OCI-LY7 (cell line): Measurements from ENCODE around the gene STK38L.

Experiments
- CTCF ChIP-seq: fragments of 200-600 bp; sonication (generic); conservative IDR thresholded peaks from 2 replicates; pipeline ENCODE4 v1.5.1; 2014; ENCODE audit warnings: mild to moderate bottlenecking, antibody characterized with exemption, low read length, moderate library complexity, mixed read lengths
- EZH2phosphoT487 ChIP-seq: fragments of 200-600 bp; sonication (generic); IDR thresholded peaks from 2 replicates; pipeline ENCODE4 v1.6.1; 2018; ENCODE audit warnings: low read depth, borderline replicate concordance, mild to moderate bottlenecking, mixed run types, antibody characterized with exemption, low read length, moderate library complexity, mixed read lengths

DNA sequence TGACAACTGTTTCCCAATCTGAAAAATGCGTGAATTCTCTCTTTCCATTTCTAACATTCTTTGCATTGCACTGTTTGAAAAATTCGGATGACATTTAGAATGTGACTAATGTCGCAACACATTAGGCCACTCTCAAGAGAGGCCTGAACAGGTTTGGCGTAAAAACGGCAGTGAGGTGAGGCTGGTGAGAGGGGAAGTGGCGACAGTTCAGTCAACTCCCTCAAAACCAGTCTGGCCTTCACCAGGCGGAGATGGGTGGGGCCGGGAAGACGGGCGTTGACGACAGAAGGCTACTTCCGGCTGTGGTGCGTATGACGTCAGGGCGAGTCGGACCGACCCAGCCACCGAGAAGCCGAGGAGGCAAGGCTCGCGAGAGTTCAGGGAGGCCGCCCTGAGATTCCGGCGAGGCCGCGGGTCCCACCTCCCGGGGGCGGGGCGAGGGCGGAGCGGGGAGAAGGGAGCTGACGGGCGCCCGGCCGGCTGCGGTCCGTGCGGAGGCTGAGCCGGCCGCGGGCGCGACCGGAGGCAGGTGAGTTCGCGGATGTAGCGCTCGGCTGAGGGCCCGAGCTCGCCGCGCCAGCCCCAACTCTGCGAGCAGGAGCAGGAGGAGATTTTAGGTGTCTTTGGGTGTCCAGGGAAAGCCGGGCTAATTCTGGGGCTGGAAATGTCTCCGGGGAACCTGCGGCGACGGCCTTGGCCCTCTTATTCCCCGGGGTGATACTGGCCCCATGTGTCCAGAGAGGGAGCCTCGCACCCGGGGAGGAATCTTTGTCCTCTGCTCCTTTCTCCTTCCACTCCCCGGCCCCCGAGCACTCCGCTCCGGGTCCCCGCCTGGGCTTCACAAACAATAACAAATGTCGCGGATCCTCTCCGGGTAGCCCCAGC lies at the start of gene STK38L:
- TF ChIP-seq CTCF (no peak), EZH2phosphoT487 (no peak)
